Gastrocnemius medialis (tissue), 4 donors: ENCODE results near the gene MAMDC4.

Experiments used
- CTCF ChIP-seq, 5 experiments: fragments of 450-650 bp in 3 of 5; fragments of 200-600 bp in 2 of 5; sonication (generic) in 2 of 5; IDR thresholded peaks in 4 of 5; conservative IDR thresholded peaks in 1 of 5; 1 replicate in 4 of 5; 2 replicates in 1 of 5; pipeline ENCODE4 v1.5.1; 2016 to 2019; ENCODE audit warnings: antibody characterized with exemption in 5 of 5, mild to moderate bottlenecking in 3 of 5, moderate library complexity in 3 of 5
- POLR2A ChIP-seq, 2 donors: fragments of 450-650 bp; IDR thresholded peaks; one replicate each; pipeline ENCODE4 v1.6.1; 2017; ENCODE audit warnings: antibody characterized with exemption in 2 of 2, mild to moderate bottlenecking in 2 of 2, moderate library complexity in 2 of 2

- no peak for TF ChIP-seq CTCF (IDR thresholded peaks at IDR 0.05 in 4 of 5, conservative IDR thresholded peaks at IDR 0.05 in 1 of 5)
- TF ChIP-seq POLR2A (IDR thresholded peaks at IDR 0.05), result no peak
These were observed 7.0 kb downstream of the MAMDC4 start for GRCh38 chr9:136858844-136859757.
